Chondrocyte (in vitro differentiated cells): ENCODE results near the gene SAPCD2. TPM values are rescaled to one million over a fixed set of nuclear protein-coding genes. Genes with fewer than 3 reads are reported as not detected.

Source experiments
- DNase-seq: peaks from one replicate; pipeline ENCODE4 v3.0.0; 2021; ENCODE audit warnings: mixed read lengths, low spot score
- H3K27ac Mint-ChIP-seq: one replicate; pipeline ENCODE4 v1.8.0; 2021; ENCODE audit warnings: mild to moderate bottlenecking, moderate library complexity, mixed read lengths; ENCODE audit not compliant: unreplicated experiment
- H3K27me3 Mint-ChIP-seq: 2 replicates; pipeline ENCODE4 v1.8.0; 2021; ENCODE audit warnings: low read depth, mixed read lengths
- H3K36me3 Mint-ChIP-seq: 2 replicates; pipeline ENCODE4 v1.8.0; 2021; ENCODE audit warnings: low read depth, mixed read lengths
- H3K4me1 Mint-ChIP-seq: 2 replicates; pipeline ENCODE4 v1.8.0; 2021; ENCODE audit warnings: low read depth, mild to moderate bottlenecking, mixed read lengths
- H3K4me3 Mint-ChIP-seq: one replicate; pipeline ENCODE4 v1.8.0; 2021; ENCODE audit warnings: mild to moderate bottlenecking, moderate library complexity, mixed read lengths; ENCODE audit not compliant: unreplicated experiment
- H3K9me3 Mint-ChIP-seq: 2 replicates; pipeline ENCODE4 v1.8.0; 2021; ENCODE audit warnings: low read depth, mixed read lengths
- total RNA-seq: library from RNA; stranded (reverse); gene quantifications from 3 replicates; pipeline ENCODE4 v1.2.1, GENCODE V29; 2021
- TF ChIP-seq, protein P1 (sequence below): fragments of 200-600 bp; sonication (generic); IDR thresholded peaks from 2 replicates; pipeline ENCODE4 v1.5.0; 2021; ENCODE audit warnings: antibody characterized with exemption, mild to moderate bottlenecking, moderate library complexity

Gene SAPCD2
- total RNA-seq, 1 donor from 2014 or later, result 2.5 TPM

DNA sequence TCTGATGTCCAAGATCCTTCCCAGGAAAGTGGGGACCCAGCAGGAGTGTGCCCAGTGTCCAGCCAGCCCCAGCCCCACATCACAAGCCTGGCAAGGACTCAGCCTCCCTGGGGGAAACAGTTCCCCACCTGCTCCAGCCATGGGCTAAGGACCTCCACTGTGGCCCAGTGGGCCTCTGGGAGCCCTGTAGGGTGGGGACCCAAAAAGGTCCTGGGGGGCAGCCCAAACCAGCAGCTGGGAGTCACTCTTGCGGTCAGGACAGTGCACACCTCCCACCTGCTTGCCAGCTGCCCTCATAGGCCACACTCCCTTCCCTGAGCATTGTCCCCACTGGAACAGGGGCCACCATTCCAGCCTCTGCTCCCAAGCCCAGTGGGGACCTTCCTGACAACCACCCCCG lies 44.0 kb downstream of the SAPCD2 start:
- no peak overlapping the region for H3K27ac Mint-ChIP-seq
- no peak overlapping the region for H3K4me3 Mint-ChIP-seq
- TF ChIP-seq, protein P1, sequence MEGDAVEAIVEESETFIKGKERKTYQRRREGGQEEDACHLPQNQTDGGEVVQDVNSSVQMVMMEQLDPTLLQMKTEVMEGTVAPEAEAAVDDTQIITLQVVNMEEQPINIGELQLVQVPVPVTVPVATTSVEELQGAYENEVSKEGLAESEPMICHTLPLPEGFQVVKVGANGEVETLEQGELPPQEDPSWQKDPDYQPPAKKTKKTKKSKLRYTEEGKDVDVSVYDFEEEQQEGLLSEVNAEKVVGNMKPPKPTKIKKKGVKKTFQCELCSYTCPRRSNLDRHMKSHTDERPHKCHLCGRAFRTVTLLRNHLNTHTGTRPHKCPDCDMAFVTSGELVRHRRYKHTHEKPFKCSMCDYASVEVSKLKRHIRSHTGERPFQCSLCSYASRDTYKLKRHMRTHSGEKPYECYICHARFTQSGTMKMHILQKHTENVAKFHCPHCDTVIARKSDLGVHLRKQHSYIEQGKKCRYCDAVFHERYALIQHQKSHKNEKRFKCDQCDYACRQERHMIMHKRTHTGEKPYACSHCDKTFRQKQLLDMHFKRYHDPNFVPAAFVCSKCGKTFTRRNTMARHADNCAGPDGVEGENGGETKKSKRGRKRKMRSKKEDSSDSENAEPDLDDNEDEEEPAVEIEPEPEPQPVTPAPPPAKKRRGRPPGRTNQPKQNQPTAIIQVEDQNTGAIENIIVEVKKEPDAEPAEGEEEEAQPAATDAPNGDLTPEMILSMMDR, result no peak
- no peaks in the 10 kb centered on the region for H3K36me3 Mint-ChIP-seq
- no peaks in the 10 kb centered on the region for H3K9me3 Mint-ChIP-seq
- H3K27me3 Mint-ChIP-seq, result no peaks in the 10 kb centered on the region
- H3K4me1 Mint-ChIP-seq, result peaks cover 7% of the 10 kb centered on the region
- DNase-seq, result no peak

DNA sequence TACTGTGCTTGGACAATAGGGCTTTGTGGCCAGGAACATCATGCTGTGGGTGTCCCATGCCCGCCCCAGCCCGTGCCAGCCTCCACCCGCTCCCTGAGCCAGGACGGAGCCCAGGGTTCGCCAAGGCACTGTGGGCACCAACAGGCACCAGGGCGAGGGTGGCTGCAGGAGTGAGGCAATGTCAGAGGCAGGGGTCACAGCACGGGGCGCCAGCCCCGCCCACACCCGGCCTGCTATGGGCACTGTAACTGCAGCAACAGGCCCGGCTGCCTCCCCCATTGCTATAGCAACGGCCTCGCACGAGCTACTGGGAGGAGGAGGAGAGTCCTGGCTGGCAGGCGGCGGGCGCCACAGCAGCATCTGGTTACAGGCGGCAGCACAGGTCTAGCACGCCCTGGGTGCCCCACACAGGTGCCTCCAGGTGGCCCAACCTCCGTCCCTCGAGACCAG lies 44.8 kb downstream of the SAPCD2 start:
- no peaks in the 10 kb centered on the region for H3K27me3 Mint-ChIP-seq
- TF ChIP-seq, protein P1, result no peak
- H3K9me3 Mint-ChIP-seq, result no peaks in the 10 kb centered on the region
- H3K4me1 Mint-ChIP-seq, result peaks cover 7% of the 10 kb centered on the region
- no peak overlapping the region for H3K27ac Mint-ChIP-seq
- H3K4me3 Mint-ChIP-seq, result no peak overlapping the region
- DNase-seq, result no peak
- H3K36me3 Mint-ChIP-seq, result no peaks in the 10 kb centered on the region

DNA sequence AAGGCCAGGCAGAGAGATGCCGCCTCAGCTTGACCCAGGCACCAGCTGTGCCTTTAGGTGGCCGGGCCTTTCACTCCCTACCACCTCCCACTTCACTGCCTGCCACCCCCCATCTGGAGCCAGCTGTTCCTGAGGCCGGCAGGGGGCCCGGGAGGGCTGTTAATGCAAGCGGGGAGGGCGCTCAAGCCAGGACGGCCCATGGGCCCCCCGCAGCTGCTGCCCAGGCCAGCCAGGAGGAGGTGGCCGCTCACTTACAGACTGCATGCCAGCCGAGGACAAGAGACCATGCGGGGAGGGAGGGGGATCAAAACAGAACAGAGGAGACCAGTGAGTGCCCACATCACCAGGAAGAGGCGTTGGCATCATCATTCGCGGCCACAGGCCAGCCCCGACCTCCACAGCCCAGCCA lies 46.8 kb downstream of the SAPCD2 start:
- no peaks in the 10 kb centered on the region for H3K27me3 Mint-ChIP-seq
- peaks cover 4% of the 10 kb centered on the region for H3K36me3 Mint-ChIP-seq
- TF ChIP-seq, protein P1, result no peak
- no peak for DNase-seq
- H3K27ac Mint-ChIP-seq, result no peak overlapping the region
- no peaks in the 10 kb centered on the region for H3K9me3 Mint-ChIP-seq
- H3K4me3 Mint-ChIP-seq, result no peak overlapping the region
- peaks cover 7% of the 10 kb centered on the region for H3K4me1 Mint-ChIP-seq

DNA sequence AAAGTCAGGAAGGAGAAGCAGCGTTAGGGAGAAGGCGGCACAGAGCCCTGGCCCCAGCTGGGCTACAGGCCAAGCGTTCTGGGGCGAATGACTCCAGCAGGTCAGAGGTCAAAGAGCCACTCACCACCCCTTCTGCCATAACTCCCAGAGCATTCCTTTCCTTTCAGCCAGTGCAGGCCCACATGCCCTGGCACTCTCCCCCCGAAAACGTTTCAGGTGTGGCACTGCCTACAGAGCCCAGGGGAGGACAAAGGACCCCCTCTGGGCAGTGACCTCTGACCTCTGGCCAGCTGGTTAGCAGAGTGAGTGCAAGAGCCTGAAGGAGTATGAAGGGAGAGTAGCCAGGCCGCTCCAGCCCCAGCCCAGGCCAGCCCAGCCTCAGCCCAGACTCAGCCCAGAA lies 47.2 kb downstream of the SAPCD2 start:
- DNase-seq, result no peak
- Mint-ChIP-seq H3K4me1 (peaks cover 7% of the 10 kb centered on the region), H3K4me3 (no peak overlapping the region), H3K27ac (no peak overlapping the region), H3K27me3 (no peaks in the 10 kb centered on the region), H3K36me3 (peaks cover 4% of the 10 kb centered on the region), H3K9me3 (no peaks in the 10 kb centered on the region)
- TF ChIP-seq, protein P1, result no peak

DNA sequence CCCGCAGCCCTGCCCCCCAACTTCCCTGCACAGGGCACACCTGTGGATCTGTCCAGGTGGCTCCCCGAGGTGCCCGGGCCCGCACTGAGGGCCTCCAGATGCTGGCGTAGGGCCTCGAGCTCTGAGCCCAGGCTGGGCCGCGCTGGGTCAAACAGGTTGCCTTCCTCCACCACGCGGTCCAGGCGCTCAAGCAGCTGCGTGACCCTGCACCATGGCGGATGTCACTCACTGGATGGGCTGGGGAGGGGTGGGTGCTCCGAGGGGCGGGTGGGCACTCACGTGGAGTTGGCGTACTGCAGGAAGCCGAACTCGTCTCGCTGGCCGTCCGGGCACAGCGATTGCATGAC lies 47.7 kb downstream of the SAPCD2 start:
- Mint-ChIP-seq H3K27me3 (no peaks in the 10 kb centered on the region), H3K9me3 (no peaks in the 10 kb centered on the region), H3K27ac (no peak overlapping the region), H3K4me3 (no peak overlapping the region), H3K36me3 (peaks cover 6% of the 10 kb centered on the region), H3K4me1 (peaks cover 7% of the 10 kb centered on the region)
- no peak for DNase-seq
- TF ChIP-seq, protein P1, result no peak
